PC-9 (cell line): Measurements from ENCODE around the gene MEMO1.

Source experiments
- EZH2 ChIP-seq: fragments of 200-600 bp; sonication (generic); IDR thresholded peaks from 2 replicates; pipeline ENCODE4 v1.8.0; 2017; ENCODE audit warnings: antibody characterized with exemption, low read depth
- TF ChIP-seq, protein P1 (sequence below): fragments of 200-600 bp; sonication (generic); conservative IDR thresholded peaks from 2 replicates; pipeline ENCODE4 v1.6.1; 2017; ENCODE audit warnings: mixed run types, antibody characterized with exemption, mild to moderate bottlenecking, moderate library complexity

DNA sequence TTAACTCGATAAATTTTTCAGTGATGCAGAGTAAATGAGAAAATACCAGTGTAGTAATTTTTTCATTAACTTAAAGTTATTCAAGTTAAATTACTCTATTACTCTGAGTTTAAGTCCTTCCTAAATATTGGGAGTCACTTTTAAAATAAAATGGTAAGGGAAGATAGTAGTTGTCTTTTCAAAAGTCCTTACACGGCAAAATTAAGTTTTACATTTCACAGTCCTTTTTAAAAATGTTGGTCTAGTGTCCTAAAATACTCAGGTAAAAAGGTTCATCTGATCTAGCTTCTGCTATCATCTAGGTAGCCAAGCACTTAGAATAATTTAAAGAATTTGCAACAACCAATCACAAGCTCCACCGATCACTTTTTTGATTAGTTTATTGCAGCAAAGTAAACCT lies 146.9 kb downstream of the MEMO1 start:
- TF ChIP-seq, protein P1, sequence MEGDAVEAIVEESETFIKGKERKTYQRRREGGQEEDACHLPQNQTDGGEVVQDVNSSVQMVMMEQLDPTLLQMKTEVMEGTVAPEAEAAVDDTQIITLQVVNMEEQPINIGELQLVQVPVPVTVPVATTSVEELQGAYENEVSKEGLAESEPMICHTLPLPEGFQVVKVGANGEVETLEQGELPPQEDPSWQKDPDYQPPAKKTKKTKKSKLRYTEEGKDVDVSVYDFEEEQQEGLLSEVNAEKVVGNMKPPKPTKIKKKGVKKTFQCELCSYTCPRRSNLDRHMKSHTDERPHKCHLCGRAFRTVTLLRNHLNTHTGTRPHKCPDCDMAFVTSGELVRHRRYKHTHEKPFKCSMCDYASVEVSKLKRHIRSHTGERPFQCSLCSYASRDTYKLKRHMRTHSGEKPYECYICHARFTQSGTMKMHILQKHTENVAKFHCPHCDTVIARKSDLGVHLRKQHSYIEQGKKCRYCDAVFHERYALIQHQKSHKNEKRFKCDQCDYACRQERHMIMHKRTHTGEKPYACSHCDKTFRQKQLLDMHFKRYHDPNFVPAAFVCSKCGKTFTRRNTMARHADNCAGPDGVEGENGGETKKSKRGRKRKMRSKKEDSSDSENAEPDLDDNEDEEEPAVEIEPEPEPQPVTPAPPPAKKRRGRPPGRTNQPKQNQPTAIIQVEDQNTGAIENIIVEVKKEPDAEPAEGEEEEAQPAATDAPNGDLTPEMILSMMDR, result no peak
- TF ChIP-seq EZH2, result no peak
